ENCODE measurements around the gene NEIL3. TPM values are rescaled to one million over a fixed set of nuclear protein-coding genes. Genes with fewer than 3 reads are reported as not detected.

The NEIL3 gene
- total RNA-seq, 1 donor from 2014 or later, result 18.2 TPM

DNA sequence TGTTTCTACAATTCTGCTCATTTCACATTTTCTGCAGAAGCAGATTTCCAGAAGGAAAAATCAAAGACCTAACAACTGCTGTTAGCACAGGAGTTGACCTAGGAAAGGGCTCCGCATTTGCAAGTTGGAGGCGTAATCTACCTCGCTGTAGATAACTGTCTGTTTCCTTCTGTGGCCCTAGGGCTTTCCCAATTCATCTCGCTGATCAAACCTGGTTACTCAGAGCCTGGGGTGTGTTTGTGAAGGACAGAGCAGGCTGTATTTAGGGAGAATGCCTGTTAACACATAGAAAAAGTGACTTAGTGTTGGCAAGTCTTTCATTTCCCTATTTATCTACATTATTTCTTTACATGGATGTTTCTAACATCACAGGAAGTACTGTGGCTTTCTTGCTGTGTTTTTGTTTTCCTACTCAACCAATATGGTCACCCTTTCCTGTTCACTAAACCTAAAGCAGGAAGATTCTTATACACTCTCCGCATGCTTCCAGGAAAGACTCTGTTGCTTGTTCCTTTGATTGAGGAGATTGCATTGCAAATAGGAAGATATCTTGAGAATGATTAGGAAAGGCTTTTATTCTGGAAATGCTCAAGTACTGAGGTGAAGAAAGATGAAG, 92.1 kb downstream of the NEIL3 start:
- H3K9me3 Mint-ChIP-seq, result peaks cover 6% of the 10 kb centered on the region
- peaks cover 6% of the 10 kb centered on the region for H3K36me3 Mint-ChIP-seq (ENCODE audit: low read depth)
- no peak for DNase-seq (ENCODE audit: low read depth, low spot score)
- H3K27me3 Mint-ChIP-seq (ENCODE audit: low read depth), result no peaks in the 10 kb centered on the region
- H3K4me1 Mint-ChIP-seq, result no peaks in the 10 kb centered on the region
- H3K4me3 Mint-ChIP-seq, result no peak overlapping the region
- H3K27ac Mint-ChIP-seq (ENCODE audit: unreplicated experiment), result no peak overlapping the region
- no peak for TF ChIP-seq CTCF (conservative IDR thresholded peaks at IDR 0.05)

GRCh38 chr4:177403746-177404145, 94.1 kb downstream of the NEIL3 start:
- DNase-seq (ENCODE audit: low read depth, low spot score), result no peak
- peaks cover 5% of the 10 kb centered on the region for H3K9me3 Mint-ChIP-seq
- H3K4me3 Mint-ChIP-seq, result no peak overlapping the region
- peaks cover 3% of the 10 kb centered on the region for H3K36me3 Mint-ChIP-seq (ENCODE audit: low read depth)
- H3K4me1 Mint-ChIP-seq, result no peaks in the 10 kb centered on the region
- no peaks in the 10 kb centered on the region for H3K27me3 Mint-ChIP-seq (ENCODE audit: low read depth)
- H3K27ac Mint-ChIP-seq (ENCODE audit: unreplicated experiment), result no peak overlapping the region
- no peak for TF ChIP-seq CTCF (conservative IDR thresholded peaks at IDR 0.05)

- TF ChIP-seq CTCF (conservative IDR thresholded peaks at IDR 0.05), result no peak
- H3K27me3 Mint-ChIP-seq (ENCODE audit: low read depth), result no peaks in the 10 kb centered on the region
- no peak for DNase-seq (ENCODE audit: low read depth, low spot score)
- H3K4me3 Mint-ChIP-seq, result no peak overlapping the region
- H3K4me1 Mint-ChIP-seq, result no peaks in the 10 kb centered on the region
- H3K9me3 Mint-ChIP-seq, result peaks cover 6% of the 10 kb centered on the region
- H3K27ac Mint-ChIP-seq (ENCODE audit: unreplicated experiment), result no peak overlapping the region
- peaks cover 3% of the 10 kb centered on the region for H3K36me3 Mint-ChIP-seq (ENCODE audit: low read depth)
These were observed 94.7 kb downstream of the NEIL3 start for GRCh38 chr4:177404342-177404741.

DNA sequence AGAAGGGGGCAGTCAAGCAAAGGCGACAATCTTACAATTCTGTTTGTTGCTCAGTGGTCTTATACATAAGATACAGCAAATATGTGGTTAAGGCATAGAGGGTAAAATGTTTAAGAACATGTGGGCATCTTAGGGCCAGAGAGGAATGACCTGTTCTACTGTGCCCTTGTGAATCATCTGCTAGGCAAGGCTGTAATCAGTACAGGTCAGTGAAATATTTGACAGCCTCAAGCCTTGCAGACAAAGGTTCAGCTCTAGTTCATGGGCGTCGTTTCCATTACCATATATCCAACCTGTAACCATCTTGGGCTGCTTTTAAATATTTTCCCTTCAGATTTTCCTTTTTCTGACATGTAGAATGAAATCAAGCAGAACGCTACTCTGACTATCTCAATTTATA, 95.3 kb downstream of the NEIL3 start:
- H3K36me3 Mint-ChIP-seq (ENCODE audit: low read depth), result peaks cover 3% of the 10 kb centered on the region
- no peak for TF ChIP-seq CTCF (conservative IDR thresholded peaks at IDR 0.05)

DNA sequence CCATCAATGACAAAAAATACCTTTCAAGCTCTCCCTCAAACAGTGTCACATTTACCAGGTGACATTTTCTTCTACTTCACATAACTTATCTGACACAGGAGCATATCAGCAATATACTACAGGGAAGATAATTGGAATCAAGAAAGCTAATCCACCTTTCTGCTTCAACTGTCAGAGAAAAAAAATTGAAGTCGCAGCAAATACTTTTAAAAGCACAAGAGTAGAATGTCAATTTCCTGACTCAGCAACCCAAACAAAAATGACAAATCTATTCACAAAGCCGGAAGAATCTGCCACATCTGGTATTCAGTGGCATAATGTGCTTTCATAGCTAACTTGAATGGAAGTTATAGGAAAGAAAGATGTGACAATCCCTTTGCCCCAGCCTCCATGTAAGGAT, 95.8 kb downstream of the NEIL3 start:
- no peaks in the 10 kb centered on the region for H3K27me3 Mint-ChIP-seq (ENCODE audit: low read depth)
- no peak for TF ChIP-seq CTCF (conservative IDR thresholded peaks at IDR 0.05)
- H3K36me3 Mint-ChIP-seq (ENCODE audit: low read depth), result peaks cover 3% of the 10 kb centered on the region
- DNase-seq (ENCODE audit: low read depth, low spot score), result no peak
- H3K4me3 Mint-ChIP-seq, result no peak overlapping the region
- H3K4me1 Mint-ChIP-seq, result no peaks in the 10 kb centered on the region
- H3K9me3 Mint-ChIP-seq, result peaks cover 8% of the 10 kb centered on the region
- H3K27ac Mint-ChIP-seq (ENCODE audit: unreplicated experiment), result no peak overlapping the region

More for the DNA sequence above, 95.3 kb downstream of the NEIL3 start:
- Mint-ChIP-seq H3K9me3 (peaks cover 8% of the 10 kb centered on the region), H3K27me3 (ENCODE audit: low read depth) (no peaks in the 10 kb centered on the region), H3K27ac (ENCODE audit: unreplicated experiment) (no peak overlapping the region), H3K4me1 (no peaks in the 10 kb centered on the region), H3K4me3 (no peak overlapping the region)
- DNase-seq (ENCODE audit: low read depth, low spot score), result no peak
